ENCODE measurements around the gene TAX1BP1.
"Not testable (repeated sequence)": the region's sequence is repeated elsewhere in the genome, so short reads cannot be mapped to it uniquely, and the experiment has no call there.

Gene TAX1BP1

DNA sequence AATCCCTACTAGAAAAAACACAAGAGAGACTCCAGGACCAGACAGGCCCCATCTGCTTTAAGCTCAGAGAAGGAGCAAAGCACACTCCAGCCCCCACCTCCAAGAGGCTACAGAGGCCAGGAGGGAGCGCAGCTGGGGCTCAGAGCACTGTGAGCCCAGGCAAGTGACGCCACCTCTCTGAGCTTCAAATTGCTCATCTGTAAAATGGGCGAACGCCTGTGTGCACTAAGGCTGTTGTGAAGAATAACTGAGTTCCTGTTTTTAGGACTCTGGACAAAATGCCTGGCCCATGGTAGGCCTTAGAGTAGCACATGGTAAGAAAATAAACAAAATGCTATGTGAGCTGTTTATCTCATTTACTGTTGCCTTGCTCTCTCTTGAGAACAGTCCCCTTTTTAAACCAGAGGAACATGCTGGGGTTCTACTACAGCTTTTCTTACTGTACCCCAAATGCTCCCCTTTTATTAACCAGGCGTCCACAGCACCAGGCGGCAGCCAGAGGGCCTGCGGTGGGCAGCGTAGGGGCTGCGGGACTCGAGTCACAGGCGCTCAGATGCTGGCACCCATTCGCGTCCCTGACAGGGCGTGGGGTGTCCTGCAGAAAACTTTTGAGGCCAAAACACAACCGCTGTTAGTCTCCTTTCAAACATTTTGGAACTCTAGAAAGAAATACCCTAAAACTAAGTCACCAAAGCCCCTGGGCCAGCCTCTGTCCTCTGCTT, 103.8 kb downstream of the TAX1BP1 start:
- DNase-seq (ENCODE audit: low spot score): no peak

DNA sequence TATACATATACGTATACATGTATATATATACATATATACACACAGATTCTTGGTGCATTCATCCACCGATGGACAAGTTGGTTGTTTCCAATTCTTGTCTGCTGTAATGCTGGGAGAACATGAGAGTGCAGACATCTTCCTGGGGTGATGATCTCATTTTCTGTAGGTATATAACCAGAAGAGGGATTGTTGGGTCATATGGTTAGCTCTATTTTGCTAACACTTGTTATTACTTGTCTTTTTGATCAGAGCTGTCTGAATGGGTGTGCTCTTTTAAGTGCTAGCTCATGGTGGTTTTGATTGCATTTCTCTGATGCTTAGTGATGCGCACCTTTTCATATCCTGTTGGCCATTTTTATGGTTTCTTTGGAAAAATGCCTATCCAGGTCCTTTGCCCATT, 106.4 kb downstream of the TAX1BP1 start:
- no peak for DNase-seq (ENCODE audit: low spot score)

DNA sequence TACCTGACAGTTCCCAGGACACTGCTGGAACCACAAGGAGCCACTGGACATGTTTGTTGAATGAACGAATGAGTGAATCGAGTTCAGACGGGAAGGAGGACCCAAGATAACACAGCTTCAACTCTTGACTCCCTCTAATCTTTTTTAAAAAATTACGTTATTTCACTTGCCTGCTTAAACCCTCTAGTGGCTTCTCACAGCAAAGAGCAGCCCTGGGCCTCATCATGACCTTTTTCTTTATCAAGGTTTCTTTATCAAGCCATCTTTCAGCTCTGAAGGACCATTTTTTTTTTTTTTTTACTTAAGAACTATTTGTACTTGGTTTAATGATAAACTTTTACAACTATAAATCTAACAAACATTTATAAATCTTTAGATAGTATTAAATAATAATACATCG, 110.6 kb downstream of the TAX1BP1 start:
- DNase-seq (ENCODE audit: low spot score): no peak

DNA sequence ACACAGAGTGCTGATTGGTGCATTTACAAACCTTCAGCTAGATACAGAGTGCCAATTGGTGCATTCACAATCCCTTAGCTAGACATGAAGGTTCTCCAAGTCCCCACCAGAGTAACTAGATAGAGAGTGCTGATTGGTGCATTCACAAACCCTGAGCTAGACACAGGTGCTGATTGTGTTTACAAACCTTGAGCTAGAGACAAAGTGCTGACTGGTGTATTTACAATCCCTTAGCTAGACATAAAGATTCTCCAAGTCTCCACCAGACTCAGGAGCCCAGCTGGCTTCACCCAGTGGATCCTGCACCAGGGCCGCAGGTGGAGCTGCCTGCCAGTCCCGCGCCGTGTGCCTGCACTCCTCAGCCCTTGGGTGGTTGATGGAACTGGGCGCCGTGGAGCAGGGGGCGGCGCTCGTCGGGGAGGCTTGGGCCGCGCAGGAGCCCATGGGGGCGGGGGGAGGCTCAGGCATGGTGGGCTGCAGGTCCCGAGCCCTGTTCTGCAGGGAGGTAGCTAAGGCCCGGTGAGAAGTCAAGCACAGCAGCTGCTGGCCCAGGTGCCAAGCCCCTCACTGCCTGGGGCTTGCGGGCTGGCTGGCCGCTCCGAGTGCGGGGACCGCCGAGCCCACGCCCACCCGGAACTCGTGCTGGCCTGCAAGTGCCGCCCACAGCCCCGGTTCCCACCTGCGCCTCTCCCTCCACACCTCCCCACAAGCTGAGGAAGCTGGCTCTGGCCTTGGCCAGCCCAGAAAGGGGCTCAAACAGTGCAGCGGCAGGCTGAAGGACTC, 116.9 kb downstream of the TAX1BP1 start:
- DNase-seq (ENCODE audit: low spot score): not testable (repeated sequence)

DNA sequence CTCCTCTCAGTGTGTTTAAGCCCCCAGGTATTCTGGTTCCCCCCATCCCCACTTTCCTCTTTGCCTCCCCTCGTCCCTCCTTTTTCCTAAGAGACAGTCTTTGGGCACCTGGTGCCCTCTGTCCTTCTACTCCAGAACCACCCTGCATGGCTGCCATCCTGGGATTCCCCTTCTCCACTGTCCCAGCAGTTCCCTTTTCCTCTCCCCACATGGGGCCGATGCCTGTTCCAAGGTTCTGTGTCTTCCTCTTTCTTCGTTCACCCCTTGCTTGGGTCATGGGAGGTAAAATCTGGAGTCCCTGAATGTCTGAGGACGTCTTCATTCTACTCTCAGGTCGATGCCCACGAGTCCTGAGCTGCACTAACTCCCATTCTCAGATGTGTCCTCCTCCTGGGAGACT, 120.8 kb downstream of the TAX1BP1 start:
- DNase-seq (ENCODE audit: low spot score): no peak

DNA sequence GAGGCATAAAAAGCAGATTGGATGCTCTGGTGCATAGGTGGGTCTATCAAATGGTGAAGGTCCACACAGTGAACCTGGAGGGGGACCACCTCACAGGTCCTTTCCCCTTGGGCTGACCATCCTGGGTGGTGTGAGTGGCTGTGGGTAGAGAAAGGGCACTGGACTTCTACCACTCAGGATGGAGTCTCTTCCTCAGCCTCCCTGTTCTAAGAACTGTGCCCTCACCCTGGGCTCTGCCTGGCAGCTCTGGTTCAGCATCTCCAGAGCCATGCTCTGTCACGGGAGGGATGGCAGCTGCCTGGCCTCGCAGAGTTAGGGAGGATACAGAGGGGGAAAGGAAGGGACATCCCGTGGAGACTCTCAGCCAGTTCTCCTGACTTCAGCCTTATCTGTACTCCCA, 121.8 kb downstream of the TAX1BP1 start:
- no peak for DNase-seq (ENCODE audit: low spot score)

DNA sequence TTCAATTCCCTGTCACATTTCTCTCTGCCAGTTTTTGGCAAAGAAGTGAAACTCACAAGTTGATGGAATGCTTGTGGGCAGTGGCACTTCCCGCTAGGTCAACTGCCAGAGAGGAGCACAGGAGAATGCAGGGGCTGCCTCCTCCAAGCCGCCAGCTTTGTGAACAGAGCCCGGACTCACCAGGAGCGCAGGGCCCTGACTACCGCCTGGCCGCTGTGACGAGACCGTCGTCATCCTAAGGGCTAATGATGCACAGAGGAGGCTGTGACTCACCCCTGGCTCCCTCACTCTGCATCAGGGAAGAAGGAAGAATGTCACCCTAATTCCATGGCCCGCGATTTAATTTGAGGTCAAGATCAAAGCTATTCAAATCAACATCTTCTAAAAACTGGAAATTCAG, 123.9 kb downstream of the TAX1BP1 start:
- DNase-seq (ENCODE audit: low spot score): no peak

DNA sequence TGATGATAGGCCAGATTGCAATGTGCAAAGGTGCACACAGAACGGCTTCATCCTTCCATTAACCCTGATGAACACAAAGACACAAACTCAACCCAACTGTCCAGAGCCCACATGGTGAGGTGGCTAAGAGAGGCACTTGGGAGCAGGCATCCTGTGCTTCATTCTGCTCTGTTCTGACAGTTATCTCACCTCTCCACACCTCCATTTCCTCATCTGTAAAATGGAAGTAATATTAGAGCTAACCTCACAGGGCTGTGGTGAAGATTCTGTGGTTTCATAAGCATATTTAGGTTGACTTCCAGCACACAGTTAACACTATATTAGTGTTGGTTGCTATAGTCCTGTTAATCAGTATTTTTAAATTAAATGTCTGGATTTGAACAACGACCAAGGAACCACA, 126.3 kb downstream of the TAX1BP1 start:
- no peak for DNase-seq (ENCODE audit: low spot score)

DNA sequence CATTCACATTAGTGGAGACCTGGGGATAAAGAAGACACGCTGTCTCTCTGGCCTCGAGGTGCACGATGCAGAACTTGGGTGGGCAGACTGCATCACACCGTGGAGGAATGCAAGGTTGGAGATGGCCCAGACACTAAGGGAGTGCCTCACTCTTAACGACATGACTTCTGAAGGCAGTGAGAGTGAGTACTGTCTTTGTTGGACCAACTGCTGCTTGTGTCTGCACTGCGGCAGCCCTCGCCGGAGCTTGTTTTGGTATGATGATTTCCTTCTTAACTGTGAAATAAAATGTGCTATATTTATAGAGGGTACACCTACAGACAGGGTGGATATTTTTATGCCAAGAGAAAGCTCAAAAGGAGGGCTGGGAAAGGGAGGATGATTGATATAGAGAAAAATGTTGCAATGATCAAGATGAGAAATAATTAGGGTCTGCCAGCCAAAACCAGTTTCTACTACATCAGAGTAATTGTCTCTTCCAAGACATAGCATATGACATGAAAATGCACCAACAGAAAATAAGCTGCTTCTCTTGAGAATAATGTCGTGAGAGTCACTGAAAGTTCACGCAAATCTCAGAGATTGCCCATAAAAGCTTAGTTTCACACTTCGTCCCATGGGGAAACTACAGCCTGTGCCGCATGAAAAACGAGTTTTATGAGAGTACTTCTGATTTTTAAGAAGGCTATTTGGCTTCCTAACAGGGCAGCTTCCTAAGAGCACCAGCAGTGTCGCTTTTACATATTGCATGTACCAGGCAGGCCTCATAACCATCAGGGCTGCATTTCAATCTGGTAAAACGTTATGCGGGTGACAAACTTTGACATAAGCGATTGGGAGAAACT, 127.1 kb downstream of the TAX1BP1 start:
- no peak for DNase-seq (ENCODE audit: low spot score)

DNA sequence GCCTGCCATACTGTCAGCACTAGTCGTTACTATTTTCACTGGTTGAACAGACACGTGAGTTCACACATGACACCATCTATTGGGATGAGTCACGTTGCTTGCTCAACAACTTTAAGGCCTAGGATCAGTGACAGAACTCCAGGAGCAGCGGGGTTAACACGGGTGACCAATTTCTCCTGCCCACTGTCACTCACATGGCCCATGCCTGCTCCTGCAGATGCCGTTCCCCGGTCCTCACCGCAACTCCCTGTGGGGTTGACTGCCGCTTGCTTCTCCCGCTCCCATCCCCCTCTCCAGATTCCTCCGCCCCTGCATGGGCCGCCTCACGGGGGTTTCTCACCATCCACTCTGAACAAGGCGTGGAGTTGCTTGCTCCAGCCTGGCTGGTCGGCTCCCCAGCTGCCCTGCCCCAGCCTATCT, 128.2 kb downstream of the TAX1BP1 start:
- no peak for DNase-seq (ENCODE audit: low spot score)

DNA sequence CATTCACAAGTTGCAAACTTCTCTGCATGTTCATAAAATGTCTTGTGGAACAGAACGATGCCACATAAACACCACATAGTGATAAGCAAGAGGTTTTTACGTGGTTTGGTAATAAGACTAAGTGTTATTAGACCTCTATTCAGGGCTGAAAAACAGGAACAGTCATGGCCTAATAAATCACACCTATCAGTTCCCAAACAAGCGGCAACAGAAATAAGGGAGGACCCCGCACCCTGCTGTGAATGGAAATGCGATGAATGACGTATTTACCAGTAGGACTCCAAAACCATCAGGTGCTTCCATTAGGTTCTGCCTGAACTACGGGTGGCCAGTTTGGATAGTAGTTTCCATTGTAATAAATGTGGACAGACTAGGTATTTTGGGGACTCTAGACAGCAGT, 129.1 kb downstream of the TAX1BP1 start:
- DNase-seq (ENCODE audit: low spot score): no peak

DNA sequence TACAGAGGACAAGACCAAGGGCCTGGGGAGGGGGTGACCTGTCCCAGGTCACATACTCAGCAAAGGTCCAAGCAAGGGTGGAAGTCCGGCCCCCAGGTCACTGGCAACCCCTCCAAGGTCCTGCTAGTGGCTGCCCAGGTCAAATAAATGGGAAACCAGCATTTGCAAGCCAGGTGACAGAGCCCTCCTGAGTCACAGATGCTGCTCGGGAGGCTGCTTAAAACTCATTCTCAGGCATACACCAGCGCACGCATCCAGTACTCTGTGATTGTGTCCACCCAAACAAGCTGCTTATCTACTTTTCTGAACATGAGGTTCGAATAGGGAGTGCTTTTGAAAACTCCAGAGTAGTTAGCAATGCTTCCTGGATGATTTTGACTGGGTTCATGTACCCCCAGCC, 130.6 kb downstream of the TAX1BP1 start:
- no peak for DNase-seq (ENCODE audit: low spot score)

DNA sequence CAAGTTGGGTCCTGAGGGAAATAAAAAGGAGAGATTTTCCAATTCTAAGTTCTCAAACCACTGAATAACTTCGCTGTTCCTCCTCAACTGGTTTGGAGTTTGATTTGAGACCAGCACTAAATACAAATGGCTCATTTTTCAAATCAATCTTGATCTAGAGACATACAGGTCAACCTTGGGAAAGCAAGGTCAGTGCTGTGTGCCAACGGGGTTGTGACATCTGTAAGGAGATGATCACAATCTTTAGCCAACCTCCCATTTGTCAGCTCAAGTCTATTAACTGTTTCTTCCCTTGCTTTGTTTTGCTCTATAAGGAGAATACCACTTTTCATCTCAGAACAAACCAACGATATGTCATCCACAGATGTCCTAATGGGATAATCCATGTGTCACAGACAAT, 131.1 kb downstream of the TAX1BP1 start:
- DNase-seq (ENCODE audit: low spot score): no peak

DNA sequence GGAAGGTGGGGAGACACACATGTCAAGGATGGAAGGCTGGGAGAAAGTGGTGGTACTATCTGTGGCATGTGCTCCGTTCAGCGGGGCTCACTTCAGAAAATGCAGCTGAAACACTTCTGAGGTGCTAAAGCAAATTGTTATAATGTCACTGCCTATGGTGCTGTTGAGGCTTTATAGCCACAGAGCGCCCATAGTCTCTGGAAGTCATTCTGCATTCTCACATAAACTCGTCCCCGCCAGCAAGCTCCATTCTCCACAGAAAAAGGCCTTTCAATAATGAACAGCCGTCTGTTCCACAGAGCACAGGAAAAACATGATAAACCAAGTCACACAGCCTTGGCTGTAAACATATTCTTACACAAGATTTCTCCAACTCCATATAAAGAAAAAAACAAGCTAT, 131.9 kb downstream of the TAX1BP1 start:
- DNase-seq (ENCODE audit: low spot score): no peak

DNA sequence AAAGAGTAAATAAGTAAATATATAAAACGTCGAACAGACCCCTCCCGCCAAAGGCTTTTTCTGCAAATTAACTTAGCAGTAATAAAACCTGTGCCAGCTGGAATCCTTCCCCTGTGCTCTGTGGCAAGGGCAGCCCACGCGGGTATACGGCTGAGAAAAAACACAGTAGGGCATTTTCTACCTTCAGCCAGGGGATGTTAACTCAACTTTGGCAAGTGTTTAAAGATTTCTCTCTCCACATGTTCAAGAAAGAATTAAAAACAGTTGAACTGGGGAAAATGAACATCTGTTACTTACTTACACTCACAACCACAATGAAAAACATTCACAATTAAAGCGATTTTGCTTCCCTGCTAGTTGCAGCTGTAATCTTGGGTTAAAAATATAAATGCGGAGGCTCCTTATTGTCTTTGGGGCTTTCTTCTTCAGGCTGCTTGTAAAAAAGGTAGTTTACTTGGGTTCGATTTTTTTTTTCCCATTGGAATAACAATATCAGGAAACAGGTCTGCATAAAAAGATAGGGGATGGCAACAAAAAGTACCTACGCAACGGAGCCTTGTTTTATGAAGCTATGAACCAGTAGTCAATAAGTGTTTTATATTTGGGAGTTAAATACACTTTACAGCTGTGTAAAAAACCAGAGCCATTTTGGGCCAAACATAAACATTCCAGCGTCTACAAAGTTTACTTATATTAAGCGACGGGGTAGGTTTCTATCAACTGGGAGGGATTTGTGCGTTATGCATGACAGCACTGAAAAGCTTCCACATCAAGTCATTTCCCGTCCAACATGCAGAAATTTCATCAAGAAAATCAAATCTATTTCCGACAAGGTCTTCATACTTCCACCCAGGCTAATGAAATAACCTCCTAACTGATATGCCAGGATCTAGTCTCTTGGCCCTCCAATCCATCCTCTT, 132.7 kb downstream of the TAX1BP1 start:
- DNase-seq (ENCODE audit: low spot score): no peak

DNA sequence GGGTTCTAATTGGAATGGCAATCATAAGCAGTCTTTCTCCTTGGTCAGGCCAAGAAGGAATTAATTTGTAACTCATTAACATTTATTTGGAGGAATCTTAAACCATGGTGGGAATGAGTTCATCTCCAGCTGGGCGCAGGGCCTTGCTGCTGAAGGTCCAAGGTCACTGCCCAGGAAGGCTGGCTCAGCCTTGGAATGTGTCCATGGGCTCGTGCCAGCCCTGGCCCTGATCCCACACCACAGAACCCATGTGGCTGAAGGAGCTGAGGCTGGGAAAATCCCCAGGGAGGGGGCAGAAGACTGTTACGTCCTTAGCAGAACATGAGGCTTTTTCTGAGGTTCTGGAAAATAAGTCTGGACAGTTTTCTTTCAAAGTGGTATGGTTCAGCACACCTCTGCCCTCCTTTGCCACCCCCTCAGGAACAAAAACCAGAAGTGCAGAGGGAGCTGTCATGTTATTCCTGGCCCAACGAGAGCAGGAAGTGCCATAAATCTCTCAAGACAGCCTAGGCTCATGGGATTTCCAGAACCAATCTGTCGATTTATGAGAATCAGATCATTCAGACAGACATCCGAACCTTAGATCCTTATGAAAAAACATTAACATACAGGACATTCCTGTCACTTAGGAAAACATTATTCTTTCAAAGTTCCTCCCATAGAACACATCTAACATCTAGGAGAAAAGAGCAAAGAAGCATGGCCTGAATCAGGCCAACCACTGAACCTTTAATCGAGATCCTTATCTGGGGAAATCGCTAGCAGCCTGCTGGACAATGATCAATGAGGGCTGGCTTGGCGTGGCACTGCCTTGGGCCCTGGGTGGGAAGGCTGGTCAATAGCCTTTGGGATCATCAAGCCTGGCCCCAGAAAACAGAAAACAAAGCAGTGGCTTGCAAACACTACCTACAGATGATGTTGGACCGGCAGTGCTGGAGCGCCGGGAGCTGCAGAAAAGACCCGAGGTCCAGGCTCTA, 134.3 kb downstream of the TAX1BP1 start:
- no peak for DNase-seq (ENCODE audit: low spot score)

DNA sequence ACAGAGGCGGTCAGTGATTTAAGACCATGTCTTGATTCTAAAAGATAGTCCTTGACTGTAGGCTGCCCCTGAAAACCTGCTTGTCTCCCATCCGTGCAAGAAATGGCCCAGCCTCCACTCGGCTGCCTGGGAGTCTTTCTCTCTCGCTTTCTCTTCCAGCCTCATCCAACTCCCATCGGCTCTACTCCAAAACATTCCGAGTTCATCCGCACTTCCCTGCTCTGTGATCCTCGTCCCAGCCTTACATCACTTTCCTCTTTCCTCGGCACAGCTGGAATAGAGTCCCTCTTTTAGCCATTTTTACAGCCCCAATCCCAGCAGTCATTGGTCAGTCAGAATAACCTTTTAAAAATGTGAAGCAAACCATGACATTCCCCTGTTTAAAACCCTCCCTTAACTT, 135.1 kb downstream of the TAX1BP1 start:
- DNase-seq (ENCODE audit: low spot score): no peak

DNA sequence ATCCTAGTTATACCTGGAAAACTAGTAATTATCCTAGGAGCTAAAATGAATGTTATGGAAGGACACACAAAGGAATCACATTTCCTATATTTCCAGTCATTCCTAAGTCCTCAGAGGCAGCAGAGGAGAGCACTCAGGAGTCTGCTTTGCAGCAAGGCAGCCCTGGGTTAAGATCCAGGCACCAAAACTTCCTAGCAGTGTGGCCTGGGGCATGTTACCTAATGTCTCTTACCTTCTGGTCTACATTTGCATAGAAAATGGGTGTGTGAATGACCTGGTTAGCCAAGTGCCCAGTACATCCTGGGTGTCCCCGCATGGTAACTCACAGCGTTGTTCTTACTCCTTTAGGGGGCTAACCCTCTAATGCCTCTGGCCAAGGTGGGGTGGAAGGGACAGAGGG, 135.9 kb downstream of the TAX1BP1 start:
- no peak for DNase-seq (ENCODE audit: low spot score)

DNA sequence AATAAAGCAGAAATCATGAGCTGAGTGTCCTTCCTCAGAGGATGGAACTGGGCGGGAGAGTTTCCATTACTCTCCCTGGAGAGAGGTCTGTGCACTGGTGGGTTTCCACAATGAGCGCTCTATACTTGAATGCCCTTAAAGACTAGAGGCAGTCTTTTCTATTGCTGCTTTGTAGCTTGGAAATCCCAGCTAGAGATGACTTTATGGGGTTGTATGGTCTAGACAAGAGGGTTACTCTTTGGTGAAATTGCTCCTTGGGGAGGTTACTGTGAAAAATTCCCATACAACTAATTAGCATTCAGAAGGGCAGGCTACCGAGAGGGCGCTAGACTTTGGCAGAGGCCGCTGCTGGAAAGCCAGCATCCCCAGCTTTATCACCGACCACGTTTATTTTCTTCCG, 136.8 kb downstream of the TAX1BP1 start:
- DNase-seq (ENCODE audit: low spot score): no peak

Data from activated CD4-positive, alpha-beta T cell treated with anti-CD3 and anti-CD28 coated beads, Interleukin-2, Interleukin-4, amounts not matched to agents 100 ng/mL and 50 ng/mL, durations not matched to agents 16 hours and 8 hours (primary cell).